ENCODE measurements around the gene SH2D6.
"Not testable (repeated sequence)": the region's sequence is repeated elsewhere in the genome, so short reads cannot be mapped to it uniquely, and the experiment has no call there.

SH2D6 gene

DNA sequence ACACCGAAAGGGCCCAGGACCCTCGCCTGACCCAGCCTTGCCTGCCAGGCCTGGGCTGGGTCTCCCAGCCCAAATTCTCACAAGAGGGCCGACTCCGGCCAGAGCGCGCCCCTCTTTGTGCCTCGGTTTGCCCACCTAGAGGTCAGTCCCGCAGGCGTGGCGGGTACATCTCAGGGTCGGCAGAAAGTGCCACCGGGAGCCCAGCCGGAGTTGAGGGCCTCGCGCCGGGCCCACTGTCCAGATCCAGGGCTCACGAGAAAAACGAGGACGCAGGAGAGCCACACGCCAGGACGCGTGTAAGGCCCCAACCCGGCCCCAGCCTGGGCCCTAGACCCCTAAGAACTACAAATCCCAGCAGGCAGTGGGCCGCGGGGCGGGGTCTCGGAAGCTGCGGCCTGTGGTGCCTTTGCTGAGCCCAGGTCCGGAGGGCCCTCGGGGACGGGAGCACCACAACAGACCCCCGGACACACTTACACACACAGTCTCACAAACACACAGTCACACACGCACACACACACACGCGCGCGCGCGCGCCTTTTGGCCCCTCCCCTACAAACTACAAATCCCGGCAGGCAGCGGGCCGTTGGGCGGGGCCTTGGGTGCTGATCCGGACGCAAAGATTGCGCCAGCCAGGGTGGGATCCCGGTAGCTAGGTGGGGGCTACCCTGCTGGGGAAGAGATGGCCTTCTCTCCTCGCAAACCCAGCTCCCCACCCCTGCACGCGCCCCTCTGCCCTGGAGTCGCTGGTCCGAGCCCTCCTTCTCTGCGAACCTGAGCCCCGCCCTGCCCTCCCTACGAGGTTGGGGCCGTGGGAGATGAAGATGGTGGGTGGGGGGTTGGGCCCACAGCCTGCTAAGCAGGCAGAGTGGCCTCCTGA, at the start of gene SH2D6:
TSS of gene SH2D6 (plus strand) at position 583 of the 877 bp plus-strand sequence. CDS start 10,752 bp downstream, outside the sequence.
- peak; percentile 88 for DNase-seq

DNA sequence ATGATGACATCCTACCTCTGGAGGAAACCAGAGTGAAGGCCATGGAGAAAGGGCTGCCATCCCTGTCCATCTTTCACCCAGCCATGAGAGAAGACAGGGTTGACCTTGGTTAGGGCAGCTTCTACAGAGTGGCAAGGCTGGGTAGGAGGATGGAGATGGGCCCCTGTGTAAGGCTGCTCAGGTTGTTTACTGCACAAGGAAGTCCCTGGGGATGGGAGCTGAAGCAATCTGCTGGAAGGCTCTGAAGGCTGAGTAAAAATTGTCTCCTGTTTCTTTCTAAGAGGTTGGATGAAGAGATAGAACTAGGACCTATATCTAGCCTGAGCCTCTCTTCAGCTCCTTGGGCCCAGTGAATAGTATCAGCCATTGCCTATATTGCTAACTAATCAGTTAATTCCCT, 49.6 kb upstream of the SH2D6 start:
- DNase-seq: no peak

GRCh38 chr2:85369500-85369899, 49.0 kb upstream of the SH2D6 start:
- no peak for DNase-seq

- no peak for DNase-seq
Measured at GRCh38 chr2:85371045-85371444, 47.5 kb upstream of the SH2D6 start.

- no peak for DNase-seq
Measured at GRCh38 chr2:85376291-85377065, 42.0 kb upstream of the SH2D6 start.

- DNase-seq: no peak
Measured at GRCh38 chr2:85377083-85377482, 41.4 kb upstream of the SH2D6 start.

GRCh38 chr2:85378257-85378656, 40.3 kb upstream of the SH2D6 start:
- no peak for DNase-seq

DNA sequence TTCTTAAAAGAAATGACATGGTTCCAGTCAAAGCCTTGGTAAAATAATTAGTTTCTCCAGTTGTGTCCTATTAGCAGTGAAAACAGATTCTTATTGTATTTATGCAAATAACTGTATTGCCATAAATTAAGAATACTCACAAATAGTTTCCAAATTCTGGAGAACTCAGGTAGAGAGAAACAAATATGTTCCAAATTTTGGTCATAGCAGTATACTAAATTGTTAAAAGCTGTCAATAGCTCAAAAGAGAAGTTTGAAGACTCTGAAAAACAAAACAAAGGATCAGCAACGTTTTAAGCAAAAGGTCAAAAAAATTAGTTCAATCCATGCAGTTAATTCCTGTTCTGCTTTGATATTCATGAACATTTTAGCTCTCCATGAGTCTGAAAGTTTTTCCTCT, 38.5 kb upstream of the SH2D6 start:
- DNase-seq: no peak

DNA sequence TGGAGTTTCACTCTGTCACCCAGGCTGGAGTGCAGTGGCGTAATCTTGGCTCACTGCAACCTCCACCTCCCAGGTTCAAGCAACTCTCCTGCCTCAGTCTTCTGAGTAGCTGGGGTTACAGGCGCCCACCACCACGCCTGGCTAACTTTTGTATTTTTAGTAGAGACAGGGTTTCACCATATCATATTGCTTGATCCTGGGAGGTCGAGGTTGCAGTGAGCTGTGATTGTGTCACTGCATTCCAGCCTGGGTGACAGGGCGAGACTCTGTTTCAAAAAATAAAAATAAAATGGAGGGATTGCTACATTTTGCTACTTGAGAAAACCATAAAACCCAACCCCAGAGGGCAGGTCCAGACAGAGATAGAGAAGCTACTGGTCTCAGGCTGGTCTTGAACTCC, 35.4 kb upstream of the SH2D6 start:
- DNase-seq: not testable (repeated sequence)

- DNase-seq: no peak
Measured at GRCh38 chr2:85383850-85384249, 34.7 kb upstream of the SH2D6 start.

DNA sequence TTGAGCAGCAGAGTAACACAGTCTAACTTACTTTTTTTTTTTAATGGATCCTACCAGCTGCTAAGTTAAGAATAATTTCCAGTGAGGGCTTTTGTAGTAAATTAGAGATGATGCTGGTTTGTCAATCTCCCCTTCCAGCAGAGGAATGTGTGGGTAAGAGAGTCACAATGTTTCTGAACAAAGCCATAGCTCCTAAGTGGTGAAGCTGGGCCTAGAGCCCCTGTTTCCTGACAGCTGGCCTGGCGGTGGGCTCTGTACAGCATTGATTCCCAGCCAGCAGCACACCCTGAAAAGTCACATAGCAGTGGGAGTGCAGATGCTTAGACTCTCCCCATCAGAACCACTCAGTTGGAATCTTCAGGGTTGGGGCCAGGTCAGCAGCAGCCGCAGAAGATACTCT, 32.8 kb upstream of the SH2D6 start:
- no peak for DNase-seq

DNA sequence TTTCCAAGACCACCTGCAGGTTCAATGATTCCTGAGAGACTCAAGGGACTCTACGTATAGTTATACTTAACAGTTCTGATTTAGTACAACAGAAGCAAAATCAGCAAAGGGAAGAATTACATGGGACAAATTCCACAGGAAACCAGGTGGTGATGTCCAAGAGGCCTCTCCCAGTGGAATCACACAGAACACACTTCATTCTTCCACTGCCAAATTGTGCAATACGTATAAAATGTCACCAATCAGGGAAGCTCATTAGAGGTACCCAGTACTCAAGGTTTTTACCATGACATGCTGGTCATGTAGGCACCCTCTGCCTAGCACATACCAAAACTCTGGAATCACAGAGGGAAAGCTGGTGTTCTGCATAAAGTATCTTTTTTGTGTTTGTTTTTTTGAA, 30.8 kb upstream of the SH2D6 start:
- no peak for DNase-seq

DNA sequence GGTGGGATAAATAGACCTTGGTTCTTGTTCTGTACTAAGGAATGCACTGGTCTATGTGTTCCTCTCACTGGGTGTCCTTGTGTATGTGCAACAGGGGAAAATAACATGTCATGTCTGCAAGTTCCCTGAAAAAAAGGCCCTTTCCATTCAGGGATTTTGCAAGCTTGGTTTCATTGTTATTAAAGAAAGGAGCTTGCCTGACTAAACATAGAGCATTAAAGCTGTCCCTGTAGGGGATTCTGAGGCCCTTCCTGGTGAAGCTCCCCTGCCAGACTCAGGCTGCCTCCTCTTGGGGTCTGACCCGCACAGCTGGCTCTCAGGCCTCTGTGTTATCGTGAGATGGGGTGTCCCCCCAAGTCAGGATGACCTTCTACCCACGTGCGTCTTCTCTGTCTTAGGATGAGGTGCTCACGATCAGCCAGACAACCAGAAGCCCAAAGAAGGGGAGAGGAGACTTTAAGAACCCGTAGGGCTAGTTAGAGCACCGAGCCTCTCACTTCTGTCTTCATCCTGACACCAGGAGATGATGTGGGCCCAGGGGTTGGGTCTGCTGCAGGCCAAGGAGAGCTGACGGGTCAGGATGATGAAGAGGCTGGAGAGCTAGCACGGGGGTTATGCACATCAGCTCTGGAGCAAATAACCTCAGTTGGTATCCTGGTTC, 29.5 kb upstream of the SH2D6 start:
- DNase-seq: no peak

GRCh38 chr2:85390941-85391669, 27.4 kb upstream of the SH2D6 start:
- DNase-seq: peak; percentile 50

DNA sequence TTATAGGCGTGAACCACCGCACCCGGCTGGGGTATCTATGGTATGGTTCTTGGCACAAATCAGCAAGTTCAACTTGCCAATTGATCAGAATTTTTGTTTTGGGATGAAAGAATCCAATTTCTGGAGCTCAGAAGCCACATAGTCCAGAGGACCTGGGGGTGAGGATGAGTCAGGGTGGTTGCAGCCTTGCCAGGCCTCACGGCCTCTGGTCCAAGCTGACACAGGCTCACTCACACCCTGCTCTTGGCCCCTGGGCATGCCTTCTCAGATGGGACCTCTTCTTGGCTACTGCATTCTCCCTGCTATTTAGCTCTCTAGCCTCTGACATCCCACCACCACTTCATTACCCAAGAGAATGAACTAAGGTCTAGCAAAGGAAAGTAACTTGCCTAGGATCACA, 24.7 kb upstream of the SH2D6 start:
- no peak for DNase-seq

DNA sequence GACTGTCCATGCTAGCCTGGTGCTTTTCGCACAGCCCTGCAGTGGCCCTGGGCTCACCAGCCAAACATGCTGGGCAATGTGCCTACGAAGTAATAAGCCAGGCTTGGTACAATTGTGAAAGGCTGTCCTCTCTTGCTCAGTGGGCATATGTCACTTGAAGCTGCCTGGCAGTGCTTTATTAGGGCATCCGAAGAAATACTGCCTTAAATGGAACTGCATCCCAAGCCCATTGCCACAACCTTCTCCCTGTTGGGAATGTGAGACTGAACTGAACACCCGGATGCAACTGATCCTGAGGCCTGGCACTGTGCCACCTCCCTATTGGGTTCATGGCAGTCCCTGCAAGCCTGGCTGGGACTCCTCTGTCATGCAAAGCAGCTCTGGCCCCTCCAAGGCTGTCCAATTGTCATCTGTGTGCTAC, 24.2 kb upstream of the SH2D6 start:
- DNase-seq: no peak

GRCh38 chr2:85394976-85395375, 23.5 kb upstream of the SH2D6 start:
- DNase-seq: no peak

GRCh38 chr2:85395912-85396475, 22.5 kb upstream of the SH2D6 start:
- no peak for DNase-seq

- no peak for DNase-seq
Measured at GRCh38 chr2:85396531-85397470, 21.7 kb upstream of the SH2D6 start.

GRCh38 chr2:85397925-85398331, 20.6 kb upstream of the SH2D6 start:
- DNase-seq: no peak
